OCI-LY1 (cell line): Measurements from ENCODE around the gene CYBRD1.

ENCODE experiments used
- H2AFZ ChIP-seq: fragments of 200-600 bp; sonication (generic), shearing (Covaris generic); 2 replicates; pipeline ENCODE4 v1.6.0; 2014; ENCODE audit warnings: antibody characterized with exemption, mild to moderate bottlenecking, low read length
- H3F3A ChIP-seq: fragments of 200-600 bp; sonication (generic), shearing (Covaris generic); 2 replicates; pipeline ENCODE4 v1.6.0; 2014; ENCODE audit warnings: mild to moderate bottlenecking, antibody characterized with exemption, low read length, moderate library complexity; ENCODE audit not compliant: insufficient read depth
- H3K27ac ChIP-seq: fragments of 200-600 bp; sonication (generic); 2 replicates; pipeline ENCODE4 v1.5.1; 2014; ENCODE audit warnings: low read length, mixed run types, mild to moderate bottlenecking, low read depth; ENCODE audit not compliant: poor library complexity, severe bottlenecking
- H3K27me3 ChIP-seq: fragments of 200-600 bp; sonication (generic); 2 replicates; pipeline ENCODE4 v1.6.0; 2014; ENCODE audit warnings: antibody characterized with exemption, mild to moderate bottlenecking, low read length, moderate library complexity; ENCODE audit not compliant: insufficient read depth
- H3K36me3 ChIP-seq: fragments of 200-600 bp; sonication (generic); 2 replicates; pipeline ENCODE4 v1.6.1; 2014; ENCODE audit warnings: mild to moderate bottlenecking, antibody characterized with exemption, low read length, moderate library complexity, mixed read lengths; ENCODE audit not compliant: insufficient read depth
- H3K4me1 ChIP-seq: fragments of 200-600 bp; sonication (generic); 2 replicates; pipeline ENCODE4 v1.5.1; 2014; ENCODE audit warnings: mild to moderate bottlenecking, low read length, moderate library complexity; ENCODE audit not compliant: insufficient read depth, severe bottlenecking
- H3K4me2 ChIP-seq: fragments of 200-600 bp; sonication (generic), shearing (Covaris generic); 2 replicates; pipeline ENCODE4 v1.6.1; 2014; ENCODE audit warnings: low read length
- H3K4me3 ChIP-seq: fragments of 200-600 bp; sonication (generic); 2 replicates; pipeline ENCODE4 v1.5.1; 2014; ENCODE audit warnings: low read length, low read depth, mild to moderate bottlenecking, mixed read lengths; ENCODE audit not compliant: poor library complexity, severe bottlenecking
- H3K79me2 ChIP-seq: fragments of 200-600 bp; shearing (Covaris generic); 2 replicates; pipeline ENCODE4 v1.6.1; 2016; ENCODE audit warnings: mixed run types, low read length, mixed read lengths; ENCODE audit not compliant: insufficient read depth
- H3K9ac ChIP-seq: fragments of 200-600 bp; sonication (generic), shearing (Covaris generic); 2 replicates; pipeline ENCODE4 v1.6.1; 2014; ENCODE audit warnings: mild to moderate bottlenecking, low read length, mixed read lengths
- H3K9me2 ChIP-seq: fragments of 200-600 bp; sonication (generic), shearing (Covaris generic); 2 replicates; pipeline ENCODE4 v1.6.1; 2014; ENCODE audit warnings: low read depth, mild to moderate bottlenecking, low read length, mixed read lengths
- H3K9me3 ChIP-seq: fragments of 200-600 bp; shearing (Covaris generic); 2 replicates; pipeline ENCODE4 v1.6.1; 2014; ENCODE audit warnings: low read length, mixed read lengths
- H4K20me1 ChIP-seq: fragments of 200-600 bp; sonication (generic), shearing (Covaris generic); 2 replicates; pipeline ENCODE4 v1.6.0; 2016; ENCODE audit warnings: mild to moderate bottlenecking, low read length; ENCODE audit not compliant: insufficient read depth
- EZH2 ChIP-seq: fragments of 200-600 bp; sonication (generic), shearing (Covaris generic); IDR thresholded peaks from 2 replicates; pipeline ENCODE4 v1.8.0; 2017; ENCODE audit warnings: borderline replicate concordance, mixed run types, mild to moderate bottlenecking, antibody characterized with exemption, low read length, moderate library complexity, mixed read lengths
- TF ChIP-seq, protein P1 (sequence below): fragments of 200-600 bp; sonication (generic), shearing (Covaris generic); IDR thresholded peaks from 2 replicates; pipeline ENCODE4 v1.5.1; 2017; ENCODE audit warnings: mild to moderate bottlenecking, antibody characterized with exemption, low read length, moderate library complexity, mixed read lengths

The CYBRD1 gene

DNA sequence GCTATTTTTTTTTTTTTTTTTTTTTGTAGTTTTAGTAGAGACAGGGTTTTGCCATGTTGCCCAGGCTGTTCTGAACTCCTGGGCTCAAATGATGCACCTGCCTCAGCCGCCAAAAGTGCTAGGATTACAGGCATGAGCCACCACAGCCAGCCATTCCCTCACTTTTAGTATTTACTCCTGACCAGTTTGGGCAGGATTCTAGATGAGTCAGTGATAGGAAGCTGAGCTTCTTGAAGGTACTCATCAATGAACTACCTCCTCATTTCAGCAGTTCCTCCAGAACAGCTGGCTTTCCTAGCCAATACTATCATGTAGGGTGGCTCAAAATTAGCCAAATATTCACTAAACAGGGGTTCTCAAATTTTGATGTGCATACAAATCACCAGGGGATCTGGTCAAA lies 57.2 kb downstream of the CYBRD1 start:
- no peak for TF ChIP-seq EZH2
- TF ChIP-seq, protein P1, sequence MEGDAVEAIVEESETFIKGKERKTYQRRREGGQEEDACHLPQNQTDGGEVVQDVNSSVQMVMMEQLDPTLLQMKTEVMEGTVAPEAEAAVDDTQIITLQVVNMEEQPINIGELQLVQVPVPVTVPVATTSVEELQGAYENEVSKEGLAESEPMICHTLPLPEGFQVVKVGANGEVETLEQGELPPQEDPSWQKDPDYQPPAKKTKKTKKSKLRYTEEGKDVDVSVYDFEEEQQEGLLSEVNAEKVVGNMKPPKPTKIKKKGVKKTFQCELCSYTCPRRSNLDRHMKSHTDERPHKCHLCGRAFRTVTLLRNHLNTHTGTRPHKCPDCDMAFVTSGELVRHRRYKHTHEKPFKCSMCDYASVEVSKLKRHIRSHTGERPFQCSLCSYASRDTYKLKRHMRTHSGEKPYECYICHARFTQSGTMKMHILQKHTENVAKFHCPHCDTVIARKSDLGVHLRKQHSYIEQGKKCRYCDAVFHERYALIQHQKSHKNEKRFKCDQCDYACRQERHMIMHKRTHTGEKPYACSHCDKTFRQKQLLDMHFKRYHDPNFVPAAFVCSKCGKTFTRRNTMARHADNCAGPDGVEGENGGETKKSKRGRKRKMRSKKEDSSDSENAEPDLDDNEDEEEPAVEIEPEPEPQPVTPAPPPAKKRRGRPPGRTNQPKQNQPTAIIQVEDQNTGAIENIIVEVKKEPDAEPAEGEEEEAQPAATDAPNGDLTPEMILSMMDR: no peak
- Histone ChIP-seq H3K9ac (no peak overlapping the region), H3K4me2 (no peak overlapping the region)

DNA sequence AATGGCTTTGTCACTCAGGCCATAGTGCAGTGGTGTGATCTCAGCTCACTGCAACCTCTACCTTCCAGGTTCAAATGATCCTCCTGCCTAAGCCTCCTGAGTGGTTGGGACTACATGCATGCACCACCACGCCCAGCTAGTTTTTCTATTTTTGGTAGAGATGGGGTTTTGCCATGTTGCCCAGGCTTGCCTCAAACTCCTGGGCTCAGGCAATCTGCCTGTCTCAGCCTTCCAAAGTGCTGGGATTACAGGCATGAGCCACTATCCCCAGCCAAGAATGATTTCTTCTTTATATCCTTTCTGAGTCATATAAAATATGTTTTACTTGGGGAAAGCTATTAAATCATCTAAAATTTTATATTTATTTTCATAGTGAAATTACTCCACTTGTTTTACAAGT lies 61.3 kb downstream of the CYBRD1 start:
- TF ChIP-seq, protein P1: no peak
- no peak overlapping the region for H3K9ac ChIP-seq
- no peak overlapping the region for H3K27ac ChIP-seq

More for the DNA sequence above, 57.2 kb downstream of the CYBRD1 start:
- Histone ChIP-seq H3K4me3 (no peak overlapping the region), H3K4me1 (peaks cover under 1% of the 10 kb centered on the region), H4K20me1 (no peaks in the 10 kb centered on the region), H3K36me3 (no peaks in the 10 kb centered on the region), H3K27ac (no peak overlapping the region), H3K9me2 (no peaks in the 10 kb centered on the region), H3K27me3 (no peaks in the 10 kb centered on the region), H3F3A (no peaks in the 10 kb centered on the region), H3K79me2 (no peaks in the 10 kb centered on the region), H3K9me3 (no peaks in the 10 kb centered on the region), H2AFZ (no peak overlapping the region)

DNA sequence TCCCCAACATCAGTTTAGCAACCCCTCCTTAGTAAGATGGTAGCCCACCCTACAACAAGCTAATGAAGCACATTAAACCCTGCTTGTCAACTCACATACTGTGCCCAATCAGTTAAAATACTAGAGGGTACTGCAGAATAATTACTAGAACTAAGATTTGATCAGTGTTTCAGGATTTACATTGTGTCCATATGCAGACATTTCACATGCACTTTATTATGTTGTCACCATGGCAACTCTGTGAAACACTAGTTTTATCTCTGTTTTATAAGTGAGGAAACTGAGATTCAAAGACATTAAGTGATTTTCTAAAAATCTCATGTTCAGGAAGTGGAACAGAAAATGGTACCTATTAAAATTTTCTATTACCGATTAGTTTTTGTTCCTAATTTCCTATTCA lies 61.7 kb downstream of the CYBRD1 start:
- no peaks in the 10 kb centered on the region for H3K27me3 ChIP-seq
- H2AFZ ChIP-seq: no peak overlapping the region

More for the DNA sequence above, 61.3 kb downstream of the CYBRD1 start:
- Histone ChIP-seq H3K4me1 (no peaks in the 10 kb centered on the region), H2AFZ (no peak overlapping the region), H3K79me2 (no peaks in the 10 kb centered on the region), H3F3A (no peaks in the 10 kb centered on the region), H3K9me2 (no peaks in the 10 kb centered on the region), H3K36me3 (no peaks in the 10 kb centered on the region), H3K9me3 (no peaks in the 10 kb centered on the region), H4K20me1 (no peaks in the 10 kb centered on the region), H3K4me3 (no peak overlapping the region), H3K27me3 (no peaks in the 10 kb centered on the region), H3K4me2 (no peak overlapping the region)

More for the DNA sequence above, 61.7 kb downstream of the CYBRD1 start:
- Histone ChIP-seq H3K4me1 (no peaks in the 10 kb centered on the region), H3K79me2 (no peaks in the 10 kb centered on the region), H3K9me2 (no peaks in the 10 kb centered on the region), H3K9ac (no peak overlapping the region), H3K27ac (no peak overlapping the region), H4K20me1 (no peaks in the 10 kb centered on the region), H3K4me3 (no peak overlapping the region), H3K4me2 (no peak overlapping the region), H3K36me3 (no peaks in the 10 kb centered on the region), H3K9me3 (no peaks in the 10 kb centered on the region), H3F3A (no peaks in the 10 kb centered on the region)
- TF ChIP-seq, protein P1: no peak
- no peak for TF ChIP-seq EZH2
